Pancreas (tissue), 10 donors: ENCODE measurements around the gene SYTL1. TPM values are rescaled to one million over a fixed set of nuclear protein-coding genes. Genes with fewer than 3 reads are reported as not detected.
A peak's percentile ranks its signal among the peaks of the same experiment; 100 is the strongest.

Experiments
- ATAC-seq, 4 donors: fragments of 200-7000 bp; cut with Tn5 transposase; one replicate each; pipeline versions ENCODE4 v1.8.0 to v1.9.1; 2020; ENCODE audit warnings: mild to moderate bottlenecking in 4 of 4, moderate library complexity in 4 of 4
- DNase-seq, 6 donors: peaks; one replicate each; pipeline ENCODE4 v3.0.0-alpha.2; 2020
- FAIRE-seq: peaks from 2 replicates; lab custom pipeline; 2012; peaks lifted over from hg19 to GRCh38; lab: Jason Lieb, UNC
- H3K27ac ChIP-seq, 4 donors: fragments of 200-600 bp; sonication (generic); 1 replicate in 3 of 4; 2 replicates in 1 of 4; pipeline versions ENCODE4 v1.5.0 to v1.8.0; 2020
- H3K27me3 ChIP-seq, 4 donors: fragments of 200-600 bp; one replicate each; pipeline ENCODE4 v1.8.0; 2021
- H3K36me3 ChIP-seq, 3 donors: fragments of 200-600 bp; sonication (generic) in 1 of 3; one replicate each; pipeline versions ENCODE4 v1.5.0 to v1.8.0; 2020 to 2021
- H3K4me1 ChIP-seq, 3 donors: fragments of 200-600 bp; one replicate each; pipeline ENCODE4 v1.8.0; 2021
- H3K4me3 ChIP-seq, 4 donors: fragments of 200-600 bp; sonication (generic) in 2 of 4; one replicate each; pipeline versions ENCODE4 v1.5.0 to v1.8.0; 2020 to 2021
- H3K9me3 ChIP-seq, 4 donors: fragments of 200-600 bp; one replicate each; pipeline ENCODE4 v1.8.0; 2021
- WGBS, 2 donors: extraction: QIAGEN DNeasy Blood & Tissue Kit; methylation state at CpG; one replicate each; pipeline ENCODE4 v1.1.7; 2013; 5-methylcytosine and 5-hydroxymethylcytosine counted together
- intact Hi-C, 3 donors: fragments of 100-400 bp; cut with DNase I; formaldehyde crosslinking; loops; one replicate each; pipeline versions ENCODE4 v1.11.1 to v1.14.2; 2022
- polyA plus RNA-seq, 2 donors: library from polyadenylated mRNA; stranded (reverse); fragments of 200-250 nt; gene quantifications; one replicate each; pipeline ENCODE4 v1.2.3, GENCODE V29; 2013
- total RNA-seq, 6 donors: library from RNA; stranded (reverse); fragmentation: NEBNext Ultra II Directional in 4 of 6; extraction: Animal tissue kit (Norgen Biotek cat#: 25700) in 4 of 6; gene quantifications; one replicate each; pipeline versions ENCODE4 v1.2.1 to v1.2.4, GENCODE V29; 2021 to 2023
- TF ChIP-seq, protein P1 (sequence below), 4 donors: fragments of 200-600 bp; sonication (generic) in 3 of 4; IDR thresholded peaks; one replicate each; pipeline versions ENCODE4 v1.5.0 to v1.8.0; 2021; ENCODE audit warnings: antibody characterized with exemption in 4 of 4
- donor health status: healthy with polysubstance abuse.
- donor health status: DM: no; HTN: no; CAD: no; lungs with moderate emphysema.
- donor health status: DM: no; HTN: no; CAD: no.
- donor health status: control.
- donor health status: control.
- donor health status: Bipolar disorder and iron deficiency.
- donor health status: DM: yes; HTN: yes; CAD: no.
- donor health status: DM: no; HTN: no; CAD: no.
- donor health status: DM: no; HTN: no; CAD: no.
- donor health status: DM: yes; HTN: yes; CAD: no.

Gene SYTL1
- total and polyA plus RNA-seq, 8 donors = 45.8 to 254 (median 107) TPM

DNA sequence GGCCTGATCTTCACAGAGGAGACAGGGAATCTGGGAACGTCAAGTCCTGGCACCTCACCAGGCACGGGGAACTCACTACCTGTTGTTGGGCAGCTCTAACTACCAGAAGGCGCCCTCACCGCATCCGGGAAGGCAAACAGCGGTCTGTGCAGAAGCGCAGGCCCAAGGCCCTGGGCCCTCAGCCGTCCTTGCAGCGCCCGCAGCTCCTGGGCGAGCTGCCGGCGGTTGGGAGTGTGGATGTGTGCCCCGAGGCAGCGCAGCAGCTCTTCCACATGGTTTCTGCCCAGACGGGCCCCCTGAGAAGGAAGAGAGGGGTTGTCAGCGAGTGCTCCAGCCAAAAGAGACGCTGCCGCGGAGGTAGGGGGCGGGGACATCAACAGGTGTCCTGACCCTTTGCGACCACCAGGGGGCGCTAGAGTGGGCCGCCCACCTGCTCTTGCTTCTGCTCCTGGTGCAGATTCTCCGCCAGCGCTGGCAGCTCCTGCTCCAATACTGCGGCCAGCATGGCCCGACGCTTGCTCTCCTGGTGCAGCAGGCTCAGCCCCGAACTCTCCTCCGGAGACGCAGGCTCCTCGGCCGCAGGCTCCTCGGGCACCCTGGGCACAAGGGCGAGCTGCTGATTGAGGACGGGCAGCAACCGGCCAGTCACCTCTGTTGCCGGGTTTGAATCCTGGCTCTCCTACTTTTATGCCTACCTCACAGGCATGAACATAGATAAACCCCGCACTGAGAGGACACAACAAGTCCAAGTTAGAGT, 15.6 kb downstream of the SYTL1 start:
- H3K36me3 ChIP-seq = no peaks in the 10 kb centered on the region
- peak; percentile 72 to 94 (median 84) for DNase-seq
- WGBS, 2 donors = 11 to 13% methylated on average over 40 of the region's 40 CpGs

DNA sequence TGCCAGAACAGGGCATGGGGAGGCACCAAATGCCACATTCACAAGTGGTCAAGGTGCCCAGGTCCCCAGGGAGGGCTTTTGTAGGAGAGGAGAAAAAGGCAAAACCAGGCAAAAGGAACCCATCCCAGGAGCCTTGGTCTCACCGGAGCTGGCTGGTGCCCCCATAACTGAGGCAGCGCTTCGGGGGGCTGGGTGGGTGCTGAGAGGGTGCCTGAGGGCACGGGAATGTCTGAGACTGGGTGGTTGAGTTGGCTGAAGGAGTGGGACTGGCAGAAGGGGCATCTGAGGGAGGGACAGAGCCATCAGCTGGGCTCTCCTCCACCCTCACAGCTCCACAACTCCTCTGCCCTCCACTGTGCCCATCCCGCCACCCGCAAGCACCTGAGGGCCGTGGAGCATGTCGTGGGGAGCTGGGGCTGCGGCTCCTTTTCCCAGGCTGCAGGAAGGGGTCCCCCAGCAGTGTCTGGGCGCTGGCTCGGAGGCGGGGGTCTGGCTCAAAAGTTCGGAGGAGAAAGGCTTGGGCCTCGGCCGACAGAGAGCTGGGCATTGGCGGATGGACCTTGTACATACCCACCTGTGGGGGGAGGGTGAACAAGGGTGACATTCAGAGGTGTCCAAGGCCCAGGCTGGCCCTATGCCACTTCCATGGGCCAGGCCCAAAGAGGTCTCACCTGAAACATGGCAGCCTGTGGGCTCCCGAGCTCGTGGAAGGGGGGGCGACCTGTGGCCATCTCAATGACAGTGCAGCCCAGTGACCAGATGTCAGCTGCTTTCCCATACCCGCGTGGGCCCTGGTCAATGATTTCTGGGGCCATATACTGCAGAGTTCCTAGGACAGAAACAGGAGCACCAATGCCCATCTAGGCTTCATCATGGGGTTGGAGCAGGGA, 16.5 kb downstream of the SYTL1 start:
- intact Hi-C loops = loop anchor here in 1 of 3 donors (5.0 kb wide), 1 partner anchor 34 kb away; the partner anchor contains the start of gene GPR3
- no peak overlapping the region for H3K4me3 ChIP-seq
- no peaks in the 10 kb centered on the region for H3K9me3 ChIP-seq
- WGBS, 2 donors = 79 to 81% methylated on average over 21 of the region's 21 CpGs
- H3K27ac ChIP-seq = no peak overlapping the region
- DNase-seq = peak in 2 of 6 donors; percentile 46 to 75
- no peaks in the 10 kb centered on the region for H3K36me3 ChIP-seq
- FAIRE-seq = no peak
- peaks cover 0 to 4% (median 0%) of the 10 kb centered on the region in 3 donors for H3K4me1 ChIP-seq
- TF ChIP-seq, protein P1, sequence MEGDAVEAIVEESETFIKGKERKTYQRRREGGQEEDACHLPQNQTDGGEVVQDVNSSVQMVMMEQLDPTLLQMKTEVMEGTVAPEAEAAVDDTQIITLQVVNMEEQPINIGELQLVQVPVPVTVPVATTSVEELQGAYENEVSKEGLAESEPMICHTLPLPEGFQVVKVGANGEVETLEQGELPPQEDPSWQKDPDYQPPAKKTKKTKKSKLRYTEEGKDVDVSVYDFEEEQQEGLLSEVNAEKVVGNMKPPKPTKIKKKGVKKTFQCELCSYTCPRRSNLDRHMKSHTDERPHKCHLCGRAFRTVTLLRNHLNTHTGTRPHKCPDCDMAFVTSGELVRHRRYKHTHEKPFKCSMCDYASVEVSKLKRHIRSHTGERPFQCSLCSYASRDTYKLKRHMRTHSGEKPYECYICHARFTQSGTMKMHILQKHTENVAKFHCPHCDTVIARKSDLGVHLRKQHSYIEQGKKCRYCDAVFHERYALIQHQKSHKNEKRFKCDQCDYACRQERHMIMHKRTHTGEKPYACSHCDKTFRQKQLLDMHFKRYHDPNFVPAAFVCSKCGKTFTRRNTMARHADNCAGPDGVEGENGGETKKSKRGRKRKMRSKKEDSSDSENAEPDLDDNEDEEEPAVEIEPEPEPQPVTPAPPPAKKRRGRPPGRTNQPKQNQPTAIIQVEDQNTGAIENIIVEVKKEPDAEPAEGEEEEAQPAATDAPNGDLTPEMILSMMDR (IDR thresholded peaks at IDR 0.05) = no peak
- H3K27me3 ChIP-seq = no peaks in the 10 kb centered on the region
- no peak for ATAC-seq

More for the DNA sequence above, 15.6 kb downstream of the SYTL1 start:
- intact Hi-C loops = loop anchor here in 1 of 3 donors (5.0 kb wide), 1 partner anchor 35 kb away; the partner anchor contains the start of gene GPR3
- peak overlapping the region in 3 of 4 donors; percentile 18 to 38 (median 38) for H3K4me3 ChIP-seq
- ATAC-seq = peak; percentile 86 to 93 (median 90)
- FAIRE-seq = no peak
- no peaks in the 10 kb centered on the region for H3K27me3 ChIP-seq
- no peaks in the 10 kb centered on the region for H3K9me3 ChIP-seq
- peaks cover 0 to 4% (median 0%) of the 10 kb centered on the region in 3 donors for H3K4me1 ChIP-seq
- TF ChIP-seq, protein P1 (IDR thresholded peaks at IDR 0.05) = peak; percentile 99 to 100 (median 100)
- no peak overlapping the region for H3K27ac ChIP-seq

DNA sequence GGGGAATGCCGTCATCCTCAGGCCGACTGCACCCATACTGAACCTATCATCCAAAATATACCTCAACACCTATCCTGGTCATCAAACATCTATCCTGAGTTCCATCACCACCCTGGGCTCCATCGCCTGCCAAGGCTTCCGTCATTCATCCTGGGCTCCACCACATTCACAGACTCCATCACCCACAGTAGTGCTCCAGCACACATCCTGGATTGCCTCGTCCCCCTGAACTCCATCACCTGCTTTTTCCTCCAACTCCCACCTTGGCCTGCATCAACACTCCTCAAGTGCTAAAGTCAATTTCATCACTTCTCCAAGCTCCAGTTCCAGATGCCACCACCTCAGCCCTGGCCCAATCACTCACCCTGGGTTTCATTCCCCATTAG, 17.1 kb downstream of the SYTL1 start:
- TF ChIP-seq, protein P1 (IDR thresholded peaks at IDR 0.05) = no peak
- 94 to 95% methylated on average over 5 of the region's 5 CpGs for WGBS, 2 donors
- DNase-seq = peak in 1 of 6 donors; percentile 10
- Histone ChIP-seq H3K36me3 (no peaks in the 10 kb centered on the region), H3K4me3 (no peak overlapping the region), H3K9me3 (no peaks in the 10 kb centered on the region), H3K4me1 (peaks cover 0 to 4% (median 0%) of the 10 kb centered on the region in 3 donors), H3K27me3 (no peaks in the 10 kb centered on the region), H3K27ac (no peak overlapping the region)
- intact Hi-C loops = loop anchor here in 1 of 3 donors (5.0 kb wide), 1 partner anchor 33 kb away; the partner anchor contains the start of gene GPR3
- no peak for ATAC-seq
- no peak for FAIRE-seq

DNA sequence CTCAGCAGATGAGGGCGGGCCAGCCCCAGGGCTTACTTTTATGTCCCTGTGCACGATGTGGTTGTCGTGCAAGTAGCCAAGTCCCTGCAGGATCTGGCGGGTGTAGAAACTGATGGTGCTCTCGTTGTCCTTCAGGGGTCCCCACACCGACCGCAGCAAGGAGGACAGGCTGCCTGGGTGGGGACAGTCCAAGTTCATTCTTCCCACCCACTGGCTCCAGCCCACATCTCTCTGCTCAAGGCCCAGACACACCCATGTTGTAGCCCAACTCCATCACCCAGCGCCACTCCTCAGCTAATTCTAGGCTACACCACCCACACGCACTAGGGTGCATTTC, 18.0 kb downstream of the SYTL1 start:
- ATAC-seq (no peak), DNase-seq (peak in 2 of 6 donors; percentile 20 to 30), FAIRE-seq (no peak)
- H3K27me3 ChIP-seq = no peaks in the 10 kb centered on the region
- 55 to 59% methylated on average over 9 of the region's 9 CpGs for WGBS, 2 donors
- no peak overlapping the region for H3K27ac ChIP-seq
- peak overlapping the region in 1 of 4 donors; percentile 40 for H3K4me3 ChIP-seq
- intact Hi-C loops = loop anchor here in 1 of 3 donors (5.0 kb wide), 1 partner anchor 33 kb away; the partner anchor contains the start of gene GPR3
- no peaks in the 10 kb centered on the region for H3K36me3 ChIP-seq
- H3K4me1 ChIP-seq = peaks cover 0 to 4% (median 2%) of the 10 kb centered on the region in 3 donors
- TF ChIP-seq, protein P1 (IDR thresholded peaks at IDR 0.05) = no peak
- no peaks in the 10 kb centered on the region for H3K9me3 ChIP-seq
